ENCODE data around the gene TRIP10.

DNA sequence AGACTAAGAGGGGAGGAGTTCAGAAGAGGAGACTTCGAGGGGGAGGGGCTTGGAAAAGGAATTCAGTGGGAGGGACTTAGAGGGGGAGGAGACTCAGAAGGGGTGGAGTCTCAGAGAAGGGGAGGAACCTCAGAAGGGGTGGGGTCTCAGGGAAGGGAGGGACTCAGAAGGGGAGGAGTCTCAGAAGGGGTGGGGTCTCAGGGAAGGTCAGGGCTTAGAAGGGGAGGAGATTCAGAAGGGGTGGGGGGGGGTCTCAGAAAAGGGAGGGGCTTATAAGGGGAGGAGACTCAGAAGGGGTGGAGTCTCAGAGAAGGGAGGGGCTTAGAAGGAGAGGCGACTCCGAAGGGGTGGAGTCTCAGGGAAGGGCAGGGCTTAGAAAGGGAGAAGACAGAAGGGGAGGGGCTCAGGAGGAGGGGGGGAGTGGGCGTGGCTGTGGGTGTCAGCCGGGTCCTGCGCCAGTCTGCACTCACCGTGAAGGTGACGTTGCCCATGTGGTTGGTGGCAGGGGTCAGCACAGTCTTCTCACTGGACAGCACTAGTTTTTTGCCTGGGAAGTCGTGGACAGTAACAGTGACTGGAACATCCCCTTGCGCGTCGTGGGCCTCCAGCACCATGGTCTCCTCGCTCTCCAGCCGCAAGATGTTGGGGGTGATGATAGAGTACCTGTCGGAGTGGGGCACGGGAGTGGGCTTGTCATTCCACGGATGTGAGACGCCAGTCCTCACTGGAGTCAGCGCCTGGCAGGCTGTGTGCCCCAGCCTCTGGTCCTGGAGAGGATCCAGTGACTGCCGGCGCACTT is 20.5 kb upstream of the TRIP10 start:
- no peak for TF ChIP-seq POLR2A (IDR thresholded peaks at IDR 0.05)
- no peak for TF ChIP-seq CTCF (IDR thresholded peaks at IDR 0.05 in 8 of 11, conservative IDR thresholded peaks at IDR 0.05 in 3 of 11)

Measured in spleen (tissue), 7 donors.